HepG2 (cell line): ENCODE measurements around the gene TREH. TPM values are rescaled to one million over a fixed set of nuclear protein-coding genes. Genes with fewer than 3 reads are reported as not detected.
A peak's percentile ranks its signal among the peaks of the same experiment; 100 is the strongest.

Experiments used
- DBP ChIP-seq: sonication (generic); formaldehyde crosslinking; IDR thresholded peaks from 2 replicates; pipeline ENCODE4 v1.4.0; 2020; ENCODE audit warnings: missing genetic modification reagents; ENCODE audit errors: not compliant biosample characterization
- ELF4 ChIP-seq: sonication (generic); formaldehyde crosslinking; IDR thresholded peaks from 2 replicates; pipeline ENCODE4 v1.5.0; 2020; ENCODE audit warnings: missing genetic modification reagents, mild to moderate bottlenecking, moderate library complexity, borderline replicate concordance
- PHB2 ChIP-seq: fragments of 450-650 bp; IDR thresholded peaks from 2 replicates; pipeline ENCODE4 v1.6.1; 2018; ENCODE audit not compliant: partially characterized antibody
- SMAD3 ChIP-seq: sonication (generic); formaldehyde crosslinking; IDR thresholded peaks from 2 replicates; pipeline ENCODE4 v1.4.0; 2020; ENCODE audit warnings: missing genetic modification reagents
- SNAI1 ChIP-seq: sonication (generic); formaldehyde crosslinking; IDR thresholded peaks from 2 replicates; pipeline ENCODE4 v1.5.0; 2020; ENCODE audit warnings: mild to moderate bottlenecking, missing genetic modification reagents, borderline replicate concordance
- TCF7L2 ChIP-seq: IDR thresholded peaks from 2 replicates; pipeline ENCODE4 v1.6.1; 2011; ENCODE audit warnings: mild to moderate bottlenecking, low read depth, low read length, moderate library complexity
- TRIM22 ChIP-seq: fragments of 450-650 bp; IDR thresholded peaks from 2 replicates; pipeline ENCODE4 v1.6.1; 2017
- U2AF1 ChIP-seq: fragments of 200-400 bp; formaldehyde crosslinking; optimal IDR thresholded peaks from 2 replicates; pipeline ENCODE3; 2017; ENCODE audit warnings: mild to moderate bottlenecking, low read depth, low read length
- ZGPAT ChIP-seq: IDR thresholded peaks from 2 replicates; pipeline ENCODE4 v1.6.1; 2016; ENCODE audit warnings: mild to moderate bottlenecking
- ZNF136 ChIP-seq: sonication (generic); formaldehyde crosslinking; IDR thresholded peaks from 2 replicates; pipeline ENCODE4 v1.8.1; 2022; ENCODE audit warnings: low read depth, mild to moderate bottlenecking, moderate library complexity, missing genetic modification reagents
- ZNF280B ChIP-seq: sonication (generic); formaldehyde crosslinking; IDR thresholded peaks from 2 replicates; pipeline ENCODE4 v1.5.0; 2020; ENCODE audit warnings: missing genetic modification reagents, mild to moderate bottlenecking, borderline replicate concordance
- ZNF3 ChIP-seq: IDR thresholded peaks from 2 replicates; pipeline ENCODE4 v1.7.0; 2017; ENCODE audit warnings: inconsistent platforms
- ZNF430 ChIP-seq: sonication (generic); formaldehyde crosslinking; IDR thresholded peaks from 2 replicates; pipeline ENCODE4 v1.9.0; 2021; ENCODE audit warnings: mild to moderate bottlenecking, missing genetic modification reagents
- ZNF501 ChIP-seq: sonication (generic); formaldehyde crosslinking; IDR thresholded peaks from 2 replicates; pipeline ENCODE4 v1.5.1; 2020; ENCODE audit warnings: mild to moderate bottlenecking, moderate library complexity, missing genetic modification reagents
- ZNF513 ChIP-seq: sonication (generic); formaldehyde crosslinking; conservative IDR thresholded peaks from 2 replicates; pipeline ENCODE4 v1.5.0; 2020; ENCODE audit warnings: missing genetic modification reagents
- ZNF558 ChIP-seq: sonication (generic); formaldehyde crosslinking; IDR thresholded peaks from 2 replicates; pipeline ENCODE4 v1.9.0; 2022; ENCODE audit warnings: mild to moderate bottlenecking, missing genetic modification reagents, borderline replicate concordance
- ZNF770 ChIP-seq: sonication (generic); formaldehyde crosslinking; IDR thresholded peaks from 2 replicates; pipeline ENCODE4 v1.5.0; 2020; ENCODE audit warnings: mild to moderate bottlenecking, missing genetic modification reagents
- ZNF784 ChIP-seq: sonication (generic); formaldehyde crosslinking; IDR thresholded peaks from 2 replicates; pipeline ENCODE4 v1.5.1; 2020; ENCODE audit warnings: missing genetic modification reagents, mild to moderate bottlenecking, borderline replicate concordance
- polyA plus RNA-seq, 8 experiments: library from polyadenylated mRNA; depleted of rRNA in 3 of 8; stranded (reverse) in 7 of 8; unstranded in 1 of 8; fragments of >200 nt; fragmentation: Illumina TruSeq in 4 of 8; extraction: Trizol in 4 of 8; gene quantifications; 2 replicates each; pipeline versions ENCODE4 v1.2.1 to v1.2.3, GENCODE V29; 2011 to 2016; ENCODE audit warnings: low read depth in 4 of 8, missing spikeins in 1 of 8, mixed read lengths in 1 of 8; ENCODE audit not compliant: insufficient read depth in 1 of 8
- total RNA-seq, 5 experiments: library from RNA; depleted of rRNA; stranded (reverse); fragments of >200 nt; fragmentation: Illumina TruSeq; extraction: Trizol; gene quantifications; 2 replicates each; pipeline ENCODE4 v1.2.3, GENCODE V29; 2016; ENCODE audit warnings: low read depth in 1 of 5

Gene TREH
- total and polyA plus RNA-seq, 2 of the 13 experiments (the other 11 are each of a cell fraction or from before 2014, with no cell fraction given): 0.53 to 0.86 TPM

GRCh38 chr11:118679483-118679882 is at the start of gene TREH (continued):
- TF ChIP-seq SMAD3 (CRISPR knock-in tag) (no peak), ZNF501 (CRISPR knock-in tag) (no peak), ZNF430 (CRISPR knock-in tag) (0 out of 2 replicates have a peak, but pooled peaks have one; percentile 32), ELF4 (no peak), ZNF3 (CRISPR knock-in tag) (no peak), PHB2 (no peak), ZNF558 (no peak), ZNF784 (CRISPR knock-in tag) (no peak), TRIM22 (no peak), ZNF136 (no peak), ZNF513 (no peak), SNAI1 (CRISPR knock-in tag) (no peak), ZNF770 (no peak), ZGPAT (CRISPR knock-in tag) (0 out of 2 replicates have a peak, but pooled peaks have one; percentile 18), U2AF1 (no peak), DBP (CRISPR knock-in tag) (no peak), ZNF280B (CRISPR knock-in tag) (no peak), TCF7L2 (no peak)
